ENCODE measurements around the gene GSE1.

The GSE1 gene

DNA sequence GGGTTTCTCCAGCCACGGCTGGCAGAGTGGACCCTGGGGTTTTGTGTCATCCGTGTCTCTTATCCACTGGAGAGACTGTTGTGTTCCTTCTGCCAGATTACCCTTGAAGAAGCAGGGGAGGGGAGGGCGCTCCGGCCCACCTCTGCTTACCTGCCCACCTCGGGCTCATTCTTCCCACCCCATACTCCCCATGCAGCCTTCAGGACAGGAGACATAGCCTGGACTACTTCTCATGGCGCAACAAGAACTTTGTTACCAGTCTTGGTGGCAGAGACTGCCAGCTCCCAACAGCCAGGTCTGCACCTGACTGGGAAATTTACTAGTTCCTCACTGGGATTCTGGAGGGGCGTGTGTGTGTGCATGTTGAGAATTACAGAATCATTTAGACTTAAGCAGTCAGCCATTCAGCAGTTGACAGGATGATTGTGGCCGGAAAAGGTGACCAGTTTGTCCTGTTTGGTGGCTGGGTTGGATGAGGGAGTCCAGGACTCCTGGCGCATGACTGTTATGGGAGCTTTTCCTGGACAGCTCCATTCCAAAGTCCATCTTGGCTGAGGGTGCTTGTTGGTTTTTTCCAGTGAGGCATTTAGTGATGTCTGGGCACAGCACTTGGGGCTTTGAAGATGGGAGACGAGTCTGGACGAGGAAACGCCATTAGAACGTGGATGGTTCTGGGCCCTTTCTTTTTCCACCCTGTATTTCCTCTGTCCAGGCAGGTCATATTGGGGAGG is 8.7 kb downstream of the GSE1 start:
- DNase-seq = no peak

DNA sequence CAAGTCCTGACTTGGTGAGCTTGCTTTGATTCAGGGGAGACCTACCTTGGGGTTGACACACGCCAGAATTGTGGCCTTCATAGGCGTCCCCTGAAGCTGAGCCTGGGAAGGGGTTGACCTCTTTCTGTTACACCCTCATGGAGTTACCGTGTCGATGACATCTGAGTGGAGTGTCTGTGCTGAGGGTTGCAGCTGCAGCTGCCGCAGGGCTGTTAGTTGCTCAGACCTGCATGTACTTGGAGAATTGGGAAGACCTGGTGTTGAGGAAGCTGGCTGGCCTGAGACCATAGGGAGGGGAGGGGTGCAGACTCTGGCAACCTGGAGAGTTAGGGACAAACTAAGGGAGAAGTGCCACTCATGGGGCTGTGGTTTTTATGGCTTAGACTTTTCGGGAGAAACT is 9.6 kb downstream of the GSE1 start:
- no peak for DNase-seq

DNA sequence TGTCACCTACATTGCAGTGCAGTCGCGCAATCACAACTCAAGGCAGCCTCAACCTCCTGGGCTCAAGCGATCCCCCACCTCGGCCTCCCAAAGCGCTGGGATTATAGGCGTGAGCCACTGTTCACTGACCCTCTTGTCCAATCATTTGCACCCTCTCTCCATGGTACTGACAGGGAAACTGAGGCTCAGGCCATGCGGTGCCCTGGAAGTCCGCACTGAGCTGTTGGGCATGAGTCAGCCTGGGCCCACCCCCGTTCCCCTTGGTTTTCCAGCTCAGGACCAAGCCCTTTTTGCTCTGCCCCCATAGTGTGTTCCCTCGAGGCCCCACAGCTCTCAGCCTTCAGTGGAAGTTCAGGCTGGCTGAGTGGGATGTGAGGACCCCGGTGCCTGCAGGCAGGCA is 10.1 kb downstream of the GSE1 start:
- no peak for DNase-seq

DNA sequence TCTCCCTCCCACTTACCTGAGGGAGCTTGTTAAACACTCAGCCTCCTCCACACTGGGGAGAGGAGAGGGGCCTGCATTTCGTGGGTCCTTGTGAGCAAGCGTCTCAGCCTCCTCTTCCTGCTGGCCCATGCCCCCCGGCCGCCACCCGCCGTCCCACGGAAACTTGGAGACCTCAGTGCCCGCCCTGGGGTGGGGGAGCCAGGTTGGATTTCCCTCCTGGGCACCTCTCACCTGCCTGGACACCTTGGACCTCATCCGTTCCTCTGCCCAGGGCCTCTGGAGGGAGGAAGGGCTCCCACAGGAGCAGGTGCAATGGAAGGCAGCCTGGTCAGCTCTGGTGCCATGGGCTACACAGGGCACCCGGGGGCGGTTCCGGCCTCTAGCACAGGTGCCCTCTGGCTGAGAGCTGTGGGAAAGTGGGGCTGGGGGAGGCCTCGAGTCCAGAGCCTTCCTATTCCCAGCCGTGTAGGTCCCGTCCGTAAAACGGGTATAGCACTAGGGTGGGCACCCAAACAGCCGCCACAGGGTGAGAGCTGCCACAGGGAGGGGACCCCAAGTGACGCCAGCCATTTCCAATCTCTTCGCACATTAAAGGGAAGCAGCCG is 11.0 kb downstream of the GSE1 start:
- no peak for DNase-seq

DNA sequence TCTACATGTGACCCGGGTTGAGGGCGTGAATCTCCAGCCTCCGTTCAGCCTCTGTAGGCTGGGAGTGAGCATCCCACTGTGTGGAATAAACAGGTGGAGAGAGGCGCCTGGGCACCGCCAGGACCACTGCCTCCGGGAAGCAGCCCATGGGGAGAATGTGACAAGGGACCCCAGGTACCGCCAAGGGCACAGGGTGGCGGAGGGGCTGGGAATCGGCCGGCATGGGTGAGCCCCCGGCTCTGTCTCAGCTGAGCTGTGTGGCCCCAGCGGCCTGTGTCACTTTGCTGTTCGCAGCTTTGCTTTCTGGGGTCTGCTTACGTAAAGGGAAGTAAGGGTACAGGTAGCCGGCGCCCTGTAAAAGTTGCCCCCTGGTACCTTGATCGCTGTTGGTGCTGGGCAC is 11.5 kb downstream of the GSE1 start:
- no peak for DNase-seq

DNA sequence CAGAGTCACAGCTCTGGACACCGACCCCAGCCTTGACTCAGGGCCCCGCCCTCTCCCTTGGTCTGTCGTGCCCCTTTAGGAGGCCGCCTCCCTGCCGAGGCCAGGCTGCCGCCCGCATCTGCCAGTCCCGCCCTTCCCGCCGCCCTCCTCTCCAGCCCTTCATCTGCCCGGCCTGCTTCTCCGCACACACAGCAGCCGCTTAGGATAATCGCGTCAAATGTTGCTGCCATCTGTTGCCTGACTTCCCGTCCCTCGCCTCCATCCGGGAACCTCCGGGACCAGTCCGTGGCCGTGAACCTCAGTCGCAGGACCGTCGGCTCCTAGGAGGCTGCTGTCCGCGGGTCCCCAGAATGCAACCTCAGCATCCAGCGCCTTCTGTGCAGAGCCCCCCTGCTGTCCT is 11.9 kb downstream of the GSE1 start:
- no peak for DNase-seq

DNA sequence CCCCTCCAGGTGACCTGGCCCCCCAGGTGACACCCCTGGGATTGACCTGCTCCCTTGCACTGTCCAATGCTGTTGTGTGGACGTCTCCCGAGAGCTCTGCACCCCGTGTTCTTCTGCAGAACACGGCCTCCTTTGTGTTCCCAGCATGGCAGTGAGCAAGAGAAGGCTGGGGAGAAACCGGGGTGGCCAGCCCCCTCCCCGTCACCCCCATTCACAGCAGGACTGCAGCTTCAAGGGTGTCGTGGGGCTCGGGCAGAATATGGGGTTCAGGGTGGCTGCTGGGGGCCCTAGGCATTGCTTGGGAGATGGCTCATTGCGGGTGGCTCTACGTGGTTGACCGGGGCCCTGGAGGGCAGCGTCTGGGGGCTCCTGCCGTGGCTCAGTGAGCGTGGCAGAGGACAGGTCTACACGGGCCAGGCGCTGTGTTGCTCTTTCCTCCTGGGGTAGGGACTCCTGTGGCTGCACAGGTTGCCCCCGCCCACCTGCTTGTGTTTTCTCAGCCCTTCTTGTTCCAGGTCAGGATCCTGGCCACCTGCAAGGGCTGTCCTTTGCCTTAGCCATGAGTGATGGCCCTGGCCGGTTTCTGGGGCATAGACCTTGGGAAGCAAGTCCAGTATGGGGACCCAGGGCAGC is 12.5 kb downstream of the GSE1 start:
- DNase-seq = no peak

DNA sequence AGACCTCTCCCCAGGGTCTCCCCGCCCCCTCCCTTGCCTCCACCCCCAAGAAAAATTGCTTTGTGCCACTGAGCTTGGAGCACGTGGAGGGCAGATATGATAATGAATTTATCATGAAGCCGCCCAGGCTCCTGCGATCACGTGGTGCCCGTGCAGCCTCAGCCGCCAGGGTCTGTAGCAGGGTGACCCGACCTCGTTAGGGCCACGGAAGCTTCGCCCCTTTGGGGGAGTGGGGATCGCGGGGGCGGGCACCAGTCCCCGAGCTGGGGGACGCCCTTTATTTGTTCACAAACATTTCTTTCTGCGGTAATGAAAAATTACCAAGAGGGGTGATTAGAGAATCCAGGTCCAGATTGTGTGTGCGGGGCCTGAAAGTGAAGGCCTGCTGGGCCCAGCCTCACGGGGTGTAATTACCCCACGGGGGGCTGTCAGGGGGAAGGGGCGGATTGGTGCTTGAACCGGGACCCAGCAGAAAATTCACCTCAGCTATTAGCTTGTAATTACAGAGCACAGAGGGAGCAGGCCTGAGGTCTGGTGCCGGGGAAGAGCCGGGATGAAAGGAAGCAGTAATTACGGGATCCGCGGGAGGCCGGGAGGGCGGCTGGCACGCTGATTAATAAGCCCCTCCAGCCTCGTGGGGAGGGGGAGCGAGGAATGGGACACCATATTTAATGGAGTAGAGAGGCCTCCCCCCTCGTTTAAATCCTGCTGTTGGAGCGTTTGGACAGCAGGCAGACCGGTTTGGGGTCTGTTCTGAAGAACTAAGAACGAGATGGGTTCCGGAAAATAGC is 13.3 kb downstream of the GSE1 start:
- DNase-seq = no peak

DNA sequence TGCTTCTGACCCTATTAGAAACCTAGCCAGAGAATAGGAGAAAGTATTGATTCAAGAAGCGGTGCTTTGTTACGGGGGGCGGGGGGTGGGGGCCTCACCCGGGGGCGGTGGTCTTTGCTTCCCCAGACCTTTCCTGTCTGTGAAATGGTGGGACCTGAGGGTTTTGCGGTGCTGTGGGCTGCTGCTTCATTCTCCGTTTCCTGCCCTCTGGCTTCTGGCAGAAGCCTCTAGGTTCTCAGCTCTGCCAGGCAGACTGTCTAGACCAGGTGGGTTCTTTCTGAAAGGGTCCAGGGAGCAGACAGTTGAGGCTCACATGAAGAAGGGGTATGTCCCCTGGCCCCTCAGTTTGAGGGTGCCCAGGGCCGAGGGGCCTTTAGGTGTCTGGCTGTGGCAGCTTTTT is 14.0 kb downstream of the GSE1 start:
- no peak for DNase-seq

DNA sequence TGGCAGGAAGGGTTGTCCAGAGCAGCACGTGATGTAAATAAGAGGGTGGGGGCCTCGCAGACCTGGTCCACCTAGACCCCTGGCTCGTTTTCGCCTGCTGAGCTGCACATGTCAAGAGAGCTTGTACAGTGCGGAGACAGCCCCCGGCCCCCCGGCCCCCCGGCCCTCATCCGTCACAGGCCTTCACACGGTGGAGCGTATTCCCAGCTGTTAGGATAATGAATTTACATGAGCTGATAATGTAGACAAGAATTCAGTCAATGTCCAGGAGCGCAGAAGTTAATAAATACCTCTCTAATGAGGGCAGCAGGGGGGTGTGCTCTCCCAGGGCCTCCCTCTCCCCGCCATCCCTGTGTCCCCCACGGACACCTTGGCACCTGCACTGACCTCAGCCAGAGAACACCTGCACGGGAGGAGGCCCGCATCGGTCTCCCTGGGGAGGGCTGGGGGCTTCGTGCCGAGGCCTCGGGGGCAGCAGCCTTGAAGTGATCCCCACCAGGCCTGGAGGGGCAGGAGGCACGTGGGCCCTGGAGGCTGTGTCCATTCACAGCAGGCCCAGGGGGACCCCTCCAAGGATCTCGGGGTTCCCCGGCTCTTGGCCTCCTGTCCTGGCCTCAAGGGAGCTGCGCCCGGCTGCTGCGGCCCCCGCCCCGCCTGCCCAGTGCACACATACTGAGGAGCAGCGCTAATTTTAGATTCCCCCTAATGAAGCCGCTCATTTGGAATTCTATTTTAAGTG is 14.6 kb downstream of the GSE1 start:
- no peak for DNase-seq

DNA sequence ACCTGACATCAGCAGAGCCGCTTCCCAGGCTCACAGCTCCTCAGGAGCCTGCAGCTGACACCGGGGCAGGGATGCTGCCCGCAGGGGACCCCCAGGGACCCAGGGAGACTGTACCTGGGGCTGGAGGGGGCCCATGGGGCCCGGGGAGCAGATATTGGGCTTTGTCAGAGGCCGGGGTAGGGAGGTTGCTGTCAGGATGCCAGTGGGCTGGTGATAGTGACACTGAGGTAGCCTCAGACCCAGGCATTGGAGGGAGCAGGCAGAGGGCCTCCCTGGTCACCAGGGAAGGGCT is 15.1 kb downstream of the GSE1 start:
- no peak for DNase-seq

DNA sequence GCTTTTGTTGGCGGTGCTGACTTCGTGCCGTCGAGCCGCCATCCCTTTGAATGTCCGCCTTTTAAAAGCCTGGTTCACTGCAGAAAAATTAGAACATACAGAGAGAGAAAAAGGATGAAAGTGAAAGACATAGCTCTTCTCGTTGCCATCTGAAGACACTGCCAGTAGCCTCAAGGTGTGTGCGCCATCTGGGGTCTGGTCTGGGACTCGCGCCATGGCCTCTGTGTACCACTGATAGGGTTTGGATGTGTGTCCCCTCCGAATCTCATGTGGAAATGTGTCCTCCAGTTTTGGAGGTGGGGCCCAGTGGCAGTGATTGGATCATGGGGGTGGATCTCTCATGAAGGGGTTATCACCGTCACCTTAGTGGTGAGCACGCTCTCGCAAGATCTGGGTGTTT is 15.5 kb downstream of the GSE1 start:
- no peak for DNase-seq

DNA sequence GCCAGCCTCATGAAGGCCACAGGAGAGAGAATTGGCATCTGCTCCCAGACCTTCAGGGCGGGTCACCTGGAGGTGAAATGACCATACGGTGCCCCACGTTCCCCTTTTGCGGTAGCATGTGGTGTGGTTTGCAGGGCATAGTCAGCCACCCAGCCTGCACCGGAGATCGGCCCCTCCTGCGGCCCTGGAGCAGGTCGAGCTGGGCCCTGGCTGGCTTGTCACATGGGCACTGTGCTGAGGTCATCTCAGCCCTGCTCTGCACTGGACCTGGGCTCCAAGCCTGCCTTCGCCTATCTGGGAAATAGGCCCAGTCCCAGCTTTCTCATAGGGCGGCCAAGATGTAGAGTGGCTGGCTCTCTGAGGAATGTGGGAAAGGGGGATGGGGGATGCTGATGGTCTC is 16.2 kb downstream of the GSE1 start:
- DNase-seq = no peak

DNA sequence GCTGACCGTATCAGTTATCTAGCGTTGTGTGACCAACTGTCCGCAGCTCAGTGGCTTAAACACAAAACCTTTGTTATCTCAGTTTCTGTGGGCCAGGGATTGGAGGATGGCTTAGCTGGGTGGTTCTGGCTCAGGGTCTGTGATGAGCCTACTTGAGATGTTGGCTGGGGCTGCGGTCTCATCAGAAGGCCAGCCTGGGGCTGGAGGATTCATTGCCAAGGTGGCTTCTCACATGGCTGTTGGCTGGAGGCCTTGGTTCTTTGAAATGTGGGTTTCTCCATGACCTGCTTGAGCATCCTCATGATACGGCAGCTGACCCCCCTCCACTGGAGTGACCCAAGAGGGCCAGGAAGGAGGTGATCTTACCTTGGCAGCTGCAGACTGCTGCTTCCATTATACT is 16.7 kb downstream of the GSE1 start:
- no peak for DNase-seq

DNA sequence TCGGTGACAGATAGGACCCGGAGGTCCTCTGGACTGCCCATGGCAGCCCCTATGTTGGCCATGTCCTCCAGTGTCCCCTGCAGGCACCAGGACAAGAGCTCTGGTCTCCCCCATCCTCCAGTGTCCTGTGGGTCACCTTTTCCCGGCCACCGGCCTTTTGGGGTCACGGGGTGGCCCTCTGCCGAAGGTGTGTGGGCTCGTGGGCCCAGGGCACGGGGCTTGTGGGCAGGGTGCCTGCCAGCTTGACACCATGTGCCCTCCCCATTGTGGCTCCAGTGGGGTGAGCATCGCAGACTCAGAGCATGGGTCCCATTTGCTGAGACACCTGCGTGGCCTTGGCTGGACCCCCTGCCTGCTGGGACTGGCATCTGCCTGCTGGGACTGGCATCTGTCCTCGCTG is 18.1 kb downstream of the GSE1 start:
- DNase-seq = no peak

DNA sequence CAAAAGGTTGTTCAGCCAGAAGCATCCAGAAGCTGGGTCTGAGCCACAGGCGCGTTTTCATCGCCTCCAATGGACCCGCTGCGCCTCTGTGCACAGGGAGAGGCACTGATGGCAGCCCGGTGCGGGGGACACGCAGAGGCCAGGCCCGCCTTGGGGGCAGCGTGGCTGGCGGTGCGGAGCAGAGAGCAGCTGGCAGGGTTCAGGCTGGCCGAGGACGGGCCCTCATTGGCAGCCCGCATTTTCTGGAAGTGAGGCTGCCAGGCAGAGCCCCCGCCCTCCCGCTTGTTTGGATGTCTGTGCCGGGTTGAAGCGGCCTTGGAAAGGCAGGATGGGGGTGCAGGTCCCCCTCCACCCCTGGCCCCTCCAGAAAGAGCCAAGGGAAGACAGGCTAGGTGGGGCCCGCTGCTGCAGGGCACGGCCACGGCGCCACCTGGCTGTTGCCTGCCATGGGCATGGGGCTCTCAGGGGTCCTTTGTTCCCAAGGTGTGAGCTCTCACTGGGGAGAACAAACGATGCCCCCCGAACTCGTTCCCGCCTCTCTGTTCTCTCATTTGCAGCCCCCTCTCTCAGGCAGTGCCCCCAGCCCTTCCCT is 18.8 kb downstream of the GSE1 start:
- no peak for DNase-seq

DNA sequence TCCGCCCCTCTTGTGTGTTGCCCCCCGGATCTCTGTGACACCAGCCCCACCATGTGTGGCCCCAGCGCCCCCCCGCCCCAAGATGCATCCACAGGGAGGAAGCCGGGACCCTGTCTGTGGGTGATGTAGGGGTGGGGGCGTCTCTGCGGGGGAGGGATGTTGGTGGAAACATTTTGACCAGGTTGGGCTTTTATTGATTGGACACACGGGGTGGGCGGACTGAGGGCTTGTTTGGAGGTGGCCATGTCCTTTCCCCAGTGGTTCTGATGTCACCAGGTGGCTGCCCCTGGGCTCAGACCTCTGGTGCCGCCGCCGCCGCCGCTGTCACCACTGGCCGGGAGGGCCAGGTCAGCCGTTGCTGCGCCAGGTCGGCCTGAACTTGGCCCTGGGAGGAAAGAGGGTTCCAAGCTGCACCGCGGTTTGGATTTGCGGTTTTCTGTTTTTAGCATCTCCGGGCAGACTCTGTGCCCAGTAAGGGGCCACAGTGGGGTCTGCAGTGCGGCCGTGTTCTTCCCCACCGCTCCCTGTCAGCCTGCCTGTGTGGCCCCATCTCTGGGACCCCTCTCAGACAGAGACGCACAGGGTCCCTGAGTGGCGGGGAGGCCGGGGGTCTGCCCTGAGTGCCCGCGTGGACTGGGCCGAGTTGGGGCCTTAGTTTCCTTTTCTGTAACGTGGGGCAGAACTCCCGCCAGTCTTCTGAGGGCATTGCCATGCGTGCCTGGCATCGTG is 19.8 kb downstream of the GSE1 start:
- DNase-seq = no peak

DNA sequence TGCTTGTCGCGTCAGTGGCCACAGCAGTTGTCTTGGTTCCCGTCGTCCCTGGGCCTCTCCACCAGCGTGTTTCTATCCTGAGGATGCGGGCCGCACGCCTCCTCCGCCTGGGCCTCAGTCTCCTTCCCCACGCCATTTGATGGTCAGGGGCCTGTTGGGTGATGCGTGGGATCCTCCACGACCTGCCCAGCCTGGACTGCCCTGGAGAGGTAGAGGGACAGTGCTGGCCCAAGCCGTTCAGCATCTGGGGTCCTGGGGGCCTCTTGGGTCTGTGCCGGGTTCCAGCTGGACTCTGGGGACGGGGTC is 20.3 kb downstream of the GSE1 start:
- no peak for DNase-seq

DNA sequence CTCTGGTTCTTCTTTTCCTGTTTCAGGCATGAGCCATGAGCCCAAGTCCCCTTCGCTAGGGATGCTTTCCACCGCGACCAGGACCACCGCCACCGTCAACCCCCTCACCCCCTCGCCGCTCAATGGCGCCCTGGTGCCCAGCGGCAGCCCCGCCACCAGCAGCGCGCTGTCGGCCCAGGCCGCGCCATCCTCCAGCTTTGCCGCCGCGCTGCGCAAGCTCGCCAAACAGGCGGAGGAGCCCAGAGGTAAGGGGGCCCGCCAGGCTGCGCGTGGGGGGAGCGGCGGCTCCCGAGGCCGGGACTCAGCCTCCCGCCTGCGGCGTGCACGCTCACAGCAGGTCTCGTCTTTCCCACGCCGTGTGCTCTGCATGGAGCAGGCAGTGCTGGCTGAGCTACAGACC is 20.8 kb downstream of the GSE1 start:
- no peak for DNase-seq

DNA sequence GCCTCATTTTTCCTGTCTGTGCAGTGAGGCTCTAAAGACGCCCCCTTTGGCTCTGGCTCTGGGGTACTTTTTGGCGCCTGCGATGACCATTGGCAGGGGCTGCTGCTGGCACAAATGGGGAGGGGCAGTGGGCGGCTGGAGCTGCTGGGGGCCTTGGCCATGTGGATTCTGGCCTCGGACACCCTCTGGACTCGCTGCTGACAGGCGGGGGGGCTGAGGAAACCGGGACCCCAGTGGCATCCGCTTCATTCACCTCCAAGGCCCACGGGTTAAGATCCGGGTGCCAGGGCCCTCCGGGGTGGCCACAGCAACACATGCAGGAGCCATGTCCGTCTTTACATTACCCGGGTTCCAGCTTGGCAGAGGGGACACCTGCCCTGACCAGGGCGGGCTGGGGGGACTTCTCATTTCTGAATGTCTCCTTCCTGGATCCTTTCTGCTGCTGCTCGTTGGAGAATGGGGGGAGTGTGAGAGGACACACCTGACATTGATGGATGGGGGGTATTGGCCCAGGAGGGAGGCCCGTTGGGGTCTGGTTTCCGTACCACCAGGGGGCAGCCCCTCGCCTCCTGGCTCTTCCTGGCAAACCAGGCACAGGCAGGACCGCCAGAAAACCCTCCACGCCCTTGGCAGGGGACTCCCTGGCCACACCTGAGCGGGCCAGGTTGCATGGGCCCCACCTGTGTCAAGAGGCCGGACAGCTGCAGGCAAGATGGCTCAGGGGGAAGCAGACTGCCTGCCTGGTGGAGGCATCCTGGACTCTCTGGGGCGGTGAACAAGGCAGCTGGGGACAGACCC is 21.8 kb downstream of the GSE1 start:
- no peak for DNase-seq

DNA sequence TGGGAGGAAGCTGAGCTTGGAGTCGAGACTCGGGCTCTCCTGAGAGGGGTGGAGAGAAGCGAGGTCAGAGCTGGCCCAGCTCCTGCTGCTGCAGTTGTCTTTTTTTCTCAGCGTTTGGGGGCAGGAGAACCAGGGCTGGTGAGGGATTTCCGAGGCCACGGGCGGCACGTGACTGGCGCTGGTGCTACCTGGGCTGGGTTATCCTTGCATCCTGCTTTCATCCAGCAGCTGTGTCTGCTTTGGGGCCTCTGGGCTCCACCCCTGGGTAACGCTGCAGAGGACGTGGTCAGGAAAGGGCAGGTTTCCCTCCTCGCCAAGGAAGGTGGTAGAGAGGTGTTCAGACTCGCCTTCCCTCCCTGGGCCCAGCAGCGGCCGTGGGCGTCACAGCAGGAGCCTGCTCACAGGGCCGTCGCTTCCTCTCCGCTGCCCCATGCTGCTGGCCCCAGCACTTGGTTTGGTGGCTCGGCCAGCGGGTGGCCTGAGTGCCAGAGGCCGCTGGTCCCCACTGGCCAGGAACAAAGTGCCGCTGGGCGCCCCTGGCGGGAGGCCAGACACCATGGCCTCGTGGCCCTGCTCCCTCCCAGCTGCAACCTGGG is 22.5 kb downstream of the GSE1 start:
- DNase-seq = no peak
